ENCODE measurements around the gene THBS2.

The THBS2 gene

DNA sequence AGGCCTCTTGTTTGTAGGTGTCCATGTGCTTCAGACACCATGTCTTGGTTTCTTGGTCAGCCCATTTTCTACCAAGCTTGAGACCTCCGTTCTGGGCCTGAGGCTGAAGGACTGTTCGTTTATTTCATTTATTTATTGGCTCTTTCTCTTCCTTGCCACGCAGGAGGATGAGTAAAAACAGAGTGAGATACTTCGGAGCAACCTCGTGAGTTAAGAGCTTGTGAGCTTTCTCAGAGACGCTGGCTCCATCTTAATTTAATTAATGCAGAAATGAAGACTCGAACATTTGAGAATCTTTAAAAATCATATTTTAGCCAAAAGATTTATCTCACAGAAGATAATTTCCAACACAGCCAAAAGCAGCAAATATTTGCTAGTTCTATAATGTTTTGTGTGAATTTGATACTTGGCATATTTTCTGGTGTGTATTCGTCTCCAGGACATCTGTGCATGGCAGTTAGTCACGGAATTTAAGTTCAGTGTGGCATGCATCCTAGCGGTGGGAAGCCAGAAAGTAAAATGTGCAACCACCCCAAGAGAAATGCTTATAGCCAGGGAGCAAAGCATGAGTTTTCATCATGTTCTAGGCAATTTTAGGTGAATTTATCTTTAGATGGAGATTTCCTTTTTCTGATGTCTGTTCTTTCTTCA lies 76.0 kb downstream of the THBS2 start:
- FAIRE-seq, result no peak

DNA sequence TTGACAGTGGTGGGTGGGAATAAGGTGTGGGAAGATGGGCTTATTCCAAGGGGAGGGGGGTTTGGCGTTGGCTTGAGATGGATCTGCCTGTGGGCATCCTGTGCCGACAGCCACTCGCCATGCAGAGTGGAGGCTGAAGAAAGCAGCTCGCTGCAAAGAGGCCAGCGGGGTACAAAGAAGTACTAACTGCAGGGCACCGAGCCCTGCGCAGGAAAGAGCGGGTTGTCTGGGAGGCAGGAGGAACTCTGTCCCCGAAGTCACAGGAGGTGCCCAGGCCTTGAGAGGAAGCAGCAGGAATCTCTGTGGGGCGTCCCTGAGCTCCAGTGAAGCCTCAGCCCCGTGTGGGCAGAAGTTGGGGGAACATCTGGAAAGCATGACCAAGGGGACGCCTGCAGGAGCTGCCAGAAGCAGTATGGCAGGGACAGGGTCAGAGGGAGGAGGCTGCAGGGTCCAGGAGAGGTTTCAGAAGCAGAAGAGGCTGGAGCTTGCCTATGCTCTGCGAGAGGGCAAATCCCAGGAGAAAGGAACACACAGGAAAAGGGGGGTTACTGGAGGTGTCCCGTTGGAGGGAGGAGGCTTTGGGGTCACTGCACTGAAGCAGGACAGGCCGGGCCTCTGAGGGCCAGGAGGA lies 77.2 kb downstream of the THBS2 start:
- FAIRE-seq, result no peak

DNA sequence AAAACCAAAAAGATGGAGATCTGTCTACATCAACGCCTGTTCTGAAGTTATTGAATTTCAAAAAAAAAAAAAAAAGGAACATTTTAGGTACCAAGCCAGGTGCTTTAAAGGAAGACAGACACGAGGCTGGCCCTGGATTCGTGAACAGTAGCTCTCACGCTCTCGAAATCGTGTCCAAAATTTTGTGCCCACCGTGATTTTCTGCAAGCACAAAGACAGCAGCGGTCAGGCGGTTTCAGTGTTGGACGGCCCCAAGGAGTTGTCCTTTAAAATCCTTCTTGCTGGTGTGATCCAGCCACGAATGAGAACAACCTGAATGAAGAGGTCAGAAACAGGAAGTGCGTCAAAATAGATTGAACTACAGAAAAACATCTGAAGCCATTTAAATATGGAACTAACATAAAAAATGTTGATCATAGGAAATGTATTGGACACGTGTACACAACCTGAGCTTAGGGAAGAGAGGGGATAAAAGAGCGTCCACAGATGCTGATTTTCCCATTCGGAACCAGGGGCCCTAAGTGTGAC lies 78.2 kb downstream of the THBS2 start:
- no peak for FAIRE-seq

DNA sequence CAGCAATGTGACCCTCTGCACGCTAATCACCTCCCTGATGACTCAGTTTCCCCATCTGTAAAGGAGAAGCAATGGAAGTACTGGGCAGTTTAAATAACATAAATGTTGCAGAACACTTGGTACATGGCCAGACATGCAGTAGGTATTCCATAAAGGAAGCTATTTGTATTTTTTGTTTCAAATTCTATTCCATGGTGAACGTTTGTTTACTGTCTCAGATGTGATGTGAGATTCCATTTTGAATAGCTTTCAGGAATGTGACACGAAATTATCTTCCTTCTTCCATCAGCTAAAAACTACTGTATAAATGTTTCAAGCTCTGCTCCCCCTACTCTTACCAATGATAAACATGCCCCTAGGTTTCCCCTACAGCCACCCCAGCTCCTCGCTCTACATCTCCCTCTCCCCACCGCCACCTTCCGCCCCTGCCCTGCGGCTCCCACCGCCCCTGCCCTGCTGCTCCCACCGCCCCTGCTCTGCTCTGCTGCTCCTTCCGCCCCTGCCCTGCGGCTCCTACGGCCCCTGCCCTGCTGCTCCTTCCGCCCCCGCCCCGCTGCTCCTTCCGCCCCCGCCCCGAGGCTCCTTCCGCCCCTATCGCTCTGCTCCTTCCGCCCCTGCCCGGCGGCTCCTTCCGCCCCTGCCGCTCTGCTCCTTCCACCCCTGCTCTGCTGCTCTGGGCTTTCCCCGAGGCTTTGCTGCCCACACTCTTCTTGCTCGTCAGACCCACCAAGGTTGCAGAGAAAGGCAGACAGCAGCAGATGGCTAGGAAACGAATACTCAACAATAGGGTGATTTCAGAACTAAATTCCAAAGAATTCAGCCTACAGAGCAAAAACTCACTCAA lies 78.9 kb downstream of the THBS2 start:
- FAIRE-seq, result no peak

GRCh38 chr6:169173532-169174268 lies 79.9 kb downstream of the THBS2 start:
- no peak for FAIRE-seq

- FAIRE-seq, result no peak
Observed at GRCh38 chr6:169172946-169173345, 80.7 kb downstream of the THBS2 start.

GRCh38 chr6:169172456-169172855 lies 81.2 kb downstream of the THBS2 start:
- no peak for FAIRE-seq

- no peak for FAIRE-seq
Observed at GRCh38 chr6:169171951-169172350, 81.7 kb downstream of the THBS2 start.

- FAIRE-seq, result no peak
Observed at GRCh38 chr6:169171016-169171415, 82.6 kb downstream of the THBS2 start.

DNA sequence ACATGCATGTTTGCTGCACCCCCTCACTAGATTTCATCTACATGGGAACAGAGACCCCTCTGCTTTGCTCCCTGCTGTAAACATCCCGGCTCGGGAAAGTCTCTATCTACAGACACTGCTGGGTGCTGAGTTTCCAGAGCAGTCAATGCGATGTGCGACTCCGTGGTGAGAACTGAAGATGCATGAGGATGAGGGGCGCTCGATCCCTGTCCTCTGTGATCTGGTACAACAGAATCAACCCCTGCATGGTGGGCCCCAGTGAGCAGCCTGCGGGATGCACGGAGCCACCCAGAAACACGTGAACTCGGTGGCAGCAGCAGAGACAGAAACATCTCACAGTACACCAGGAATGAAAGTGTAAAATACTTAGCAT lies 83.1 kb downstream of the THBS2 start:
- no peak for FAIRE-seq

- FAIRE-seq, result no peak
Observed at GRCh38 chr6:169169941-169170582, 83.6 kb downstream of the THBS2 start.

DNA sequence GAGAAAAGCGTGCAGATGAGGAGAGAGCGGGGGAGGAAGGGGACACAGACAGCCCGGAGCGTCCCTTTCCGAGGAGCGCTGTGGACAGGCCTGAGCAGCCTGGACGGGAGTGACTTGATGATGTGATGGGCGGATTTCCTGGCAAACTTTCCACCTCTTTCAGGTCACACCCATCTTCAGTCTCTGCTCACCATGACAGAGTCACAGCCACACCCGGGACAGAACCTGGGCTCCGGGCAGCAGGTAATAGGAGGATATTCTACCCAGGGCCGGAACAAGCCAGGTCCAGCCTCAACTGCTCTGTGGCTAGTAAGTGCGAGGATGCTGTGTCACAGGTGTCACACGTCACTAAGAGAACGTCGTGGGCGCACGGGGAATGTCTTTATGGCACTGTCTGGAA lies 84.3 kb downstream of the THBS2 start:
- FAIRE-seq, result no peak

- no peak for FAIRE-seq
Observed at GRCh38 chr6:169168706-169169105, 84.9 kb downstream of the THBS2 start.

DNA sequence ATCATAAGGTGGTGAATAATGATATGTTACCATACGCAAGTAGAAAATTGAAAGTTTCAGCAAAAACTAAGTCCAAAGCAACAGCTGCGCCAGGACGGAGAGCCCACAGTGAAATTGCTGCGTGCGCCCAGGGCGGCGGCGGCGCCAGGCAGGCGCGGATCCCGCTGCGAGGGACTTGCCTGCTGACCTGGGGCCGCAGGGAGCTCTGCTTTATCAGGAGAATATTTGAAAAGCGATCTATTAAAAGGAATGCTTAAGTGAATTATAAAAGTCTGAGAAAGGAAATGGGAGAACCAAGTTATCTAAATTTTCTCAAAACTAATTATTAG lies 85.4 kb downstream of the THBS2 start:
- no peak for FAIRE-seq

GRCh38 chr6:169167581-169168301 lies 85.9 kb downstream of the THBS2 start:
- FAIRE-seq, result no peak

DNA sequence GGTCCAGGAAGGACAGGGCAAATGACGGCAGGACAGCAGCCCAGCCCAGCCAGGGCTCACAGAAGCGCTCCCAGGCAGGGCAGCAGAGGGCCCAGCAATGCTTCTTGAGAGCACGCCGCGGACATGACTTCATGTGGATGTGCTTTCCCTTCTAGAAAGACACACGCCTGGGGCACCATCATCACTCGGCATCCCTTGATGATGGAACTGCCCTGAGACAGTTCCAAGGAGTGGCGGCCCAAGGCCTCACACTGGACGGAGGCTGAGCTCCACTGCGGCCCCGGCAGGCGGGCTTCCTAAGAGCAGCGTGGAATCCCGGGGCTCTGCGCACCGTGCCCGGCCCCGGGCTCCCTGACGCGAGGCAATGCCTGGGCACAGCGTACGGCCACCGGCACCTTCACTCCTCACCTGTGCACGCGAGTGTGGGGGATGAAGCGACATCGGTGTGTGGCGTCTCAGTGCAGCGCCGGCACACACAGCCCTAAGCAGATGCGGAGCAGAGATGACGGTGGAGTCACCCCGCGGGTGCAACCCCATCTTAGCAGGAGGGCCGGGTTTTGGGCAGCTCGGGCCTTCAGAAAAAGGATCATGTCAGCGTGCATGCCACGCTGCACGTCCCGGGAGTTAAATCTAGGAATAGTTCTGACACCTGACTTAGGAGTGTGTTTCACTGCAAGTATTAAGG lies 86.6 kb downstream of the THBS2 start:
- no peak for FAIRE-seq

Measured in islet of Langerhans (tissue), 1 donor.